CD14-positive monocyte (primary cell): ENCODE results near the gene PTPN7. TPM values are rescaled to one million over a fixed set of nuclear protein-coding genes. Genes with fewer than 3 reads are reported as not detected.
A peak's percentile ranks its signal among the peaks of the same experiment; 100 is the strongest.

Experiments used
- DNase-seq, 3 donors: peaks; one replicate each; pipeline ENCODE4 v3.0.0-alpha.2; 2011 to 2022
- H2AFZ ChIP-seq: 2 replicates; pipeline ENCODE4 v1.6.0; 2012; ENCODE audit warnings: mild to moderate bottlenecking, low read depth, low read length, inconsistent platforms; ENCODE audit not compliant: insufficient read depth, poor library complexity, severe bottlenecking
- H3K27ac ChIP-seq, 2 donors: 1 replicate in 1 of 2; 2 replicates in 1 of 2; pipeline ENCODE4 v1.5.1; 2012 to 2013; ENCODE audit warnings: low read length in 2 of 2, control low read depth in 1 of 2, inconsistent platforms in 1 of 2, low read depth in 1 of 2, mild to moderate bottlenecking in 1 of 2
- H3K27me3 ChIP-seq, 2 donors: one replicate each; pipeline versions ENCODE4 v1.6.0 to v1.6.1; 2011 to 2013; ENCODE audit warnings: low read length in 2 of 2; ENCODE audit not compliant: control insufficient read depth in 2 of 2, insufficient read depth in 2 of 2
- H3K36me3 ChIP-seq, 2 donors: replicated peaks in 1 of 2; 1 replicate in 1 of 2; 2 replicates in 1 of 2; pipeline versions ENCODE4 v1.5.1 to v1.6.1; 2012 to 2013; ENCODE audit warnings: low read length in 2 of 2, control low read depth in 1 of 2, inconsistent platforms in 1 of 2, mild to moderate bottlenecking in 1 of 2; ENCODE audit not compliant: insufficient read depth in 2 of 2, control insufficient read depth in 1 of 2
- H3K4me1 ChIP-seq, 2 donors: 1 replicate in 1 of 2; 2 replicates in 1 of 2; pipeline versions ENCODE4 v1.5.1 to v1.6.1; 2012 to 2013; ENCODE audit warnings: low read length in 2 of 2, control low read depth in 1 of 2, inconsistent platforms in 1 of 2, mild to moderate bottlenecking in 1 of 2, moderate library complexity in 1 of 2; ENCODE audit not compliant: insufficient read depth in 2 of 2, control insufficient read depth in 1 of 2
- H3K4me2 ChIP-seq: replicated peaks from 2 replicates; pipeline ENCODE3; 2012; ENCODE audit warnings: low read length, moderate library complexity, mild to moderate bottlenecking; ENCODE audit not compliant: poor library complexity, severe bottlenecking; ENCODE audit errors: extremely low read depth
- H3K4me3 ChIP-seq, 3 experiments: fragments of 200-600 bp in 1 of 3; sonication (generic) in 1 of 3; replicated peaks in 1 of 3; 1 replicate in 2 of 3; 2 replicates in 1 of 3; pipeline ENCODE4 v1.5.1; 2011 to 2013; ENCODE audit warnings: low read length in 3 of 3, mild to moderate bottlenecking in 3 of 3, control low read depth in 2 of 3, low read depth in 2 of 3, inconsistent platforms in 1 of 3, moderate library complexity in 1 of 3
- H3K79me2 ChIP-seq: 2 replicates; pipeline ENCODE4 v1.6.0; 2012; ENCODE audit warnings: mild to moderate bottlenecking, control low read depth, inconsistent platforms, low read length, moderate library complexity; ENCODE audit not compliant: insufficient read depth
- H3K9ac ChIP-seq: 2 replicates; pipeline ENCODE4 v1.6.0; 2017; ENCODE audit warnings: low read length, mild to moderate bottlenecking; ENCODE audit not compliant: insufficient read depth, poor library complexity, severe bottlenecking
- H3K9me3 ChIP-seq, 2 donors: replicated peaks in 1 of 2; 1 replicate in 1 of 2; 2 replicates in 1 of 2; pipeline versions ENCODE4 v1.5.1 to v1.6.1; 2012 to 2013; ENCODE audit warnings: low read length in 2 of 2, control low read depth in 1 of 2; ENCODE audit not compliant: control insufficient read depth in 1 of 2, insufficient read depth in 1 of 2
- H4K20me1 ChIP-seq: 2 replicates; pipeline ENCODE4 v1.6.0; 2012; ENCODE audit warnings: mild to moderate bottlenecking, low read length, control low read depth, moderate library complexity; ENCODE audit not compliant: insufficient read depth
- H3K27ac Mint-ChIP-seq, 7 donors: one replicate each; pipeline ENCODE4 v1.8.0; 2020; ENCODE audit warnings: mild to moderate bottlenecking in 7 of 7, mixed read lengths in 7 of 7, moderate library complexity in 6 of 7, inconsistent platforms in 2 of 7
- H3K27me3 Mint-ChIP-seq, 3 donors: one replicate each; pipeline ENCODE4 v1.8.0; 2021 to 2022; ENCODE audit warnings: low read depth in 3 of 3, mild to moderate bottlenecking in 3 of 3, mixed read lengths in 3 of 3, moderate library complexity in 3 of 3, inconsistent platforms in 1 of 3
- H3K36me3 Mint-ChIP-seq, 2 donors: one replicate each; pipeline ENCODE4 v1.8.0; 2020; ENCODE audit warnings: mixed read lengths in 2 of 2, inconsistent platforms in 1 of 2, mild to moderate bottlenecking in 1 of 2
- H3K4me1 Mint-ChIP-seq: one replicate; pipeline ENCODE4 v1.8.0; 2020; ENCODE audit warnings: mild to moderate bottlenecking, mixed read lengths
- H3K4me3 Mint-ChIP-seq, 2 donors: one replicate each; pipeline ENCODE4 v1.8.0; 2020; ENCODE audit warnings: mild to moderate bottlenecking in 2 of 2, mixed read lengths in 2 of 2, moderate library complexity in 1 of 2
- H3K9me3 Mint-ChIP-seq, 7 donors: one replicate each; pipeline ENCODE4 v1.8.0; 2020 to 2022; ENCODE audit warnings: mixed read lengths in 7 of 7, mild to moderate bottlenecking in 6 of 7, moderate library complexity in 6 of 7, inconsistent platforms in 2 of 7
- WGBS: methylation state at CpG from one replicate; pipeline ENCODE4 v1.1.5; 2013; ENCODE audit warnings: missing lambda C conversion rate; ENCODE audit not compliant: insufficient coverage; 5-methylcytosine and 5-hydroxymethylcytosine counted together
- intact Hi-C, 2 donors: fragments of 100-400 bp; cut with micrococcal nuclease; formaldehyde crosslinking; loops; one replicate each; pipeline versions ENCODE4 v1.15.0 to v1.15.1; 2023
- polyA plus RNA-seq, 3 donors: library from polyadenylated mRNA; depleted of rRNA in 1 of 3; unstranded in 2 of 3; stranded (reverse) in 1 of 3; fragments of 300-500 nt in 2 of 3; fragments of >200 nt in 1 of 3; fragmentation: Illumina TruSeq in 2 of 3; gene quantifications; 1 replicate in 2 of 3; 2 replicates in 1 of 3; pipeline ENCODE4 v1.2.3, GENCODE V29; 2012 to 2021
- TF ChIP-seq, protein P1 (sequence below): fragments of 200-600 bp; IDR thresholded peaks from one replicate; pipeline ENCODE4 v1.8.0; 2022; ENCODE audit warnings: antibody characterized with exemption, mild to moderate bottlenecking

Gene PTPN7
- polyA plus RNA-seq, 3 donors: 4.0 to 18.8 (median 8.3) TPM

DNA sequence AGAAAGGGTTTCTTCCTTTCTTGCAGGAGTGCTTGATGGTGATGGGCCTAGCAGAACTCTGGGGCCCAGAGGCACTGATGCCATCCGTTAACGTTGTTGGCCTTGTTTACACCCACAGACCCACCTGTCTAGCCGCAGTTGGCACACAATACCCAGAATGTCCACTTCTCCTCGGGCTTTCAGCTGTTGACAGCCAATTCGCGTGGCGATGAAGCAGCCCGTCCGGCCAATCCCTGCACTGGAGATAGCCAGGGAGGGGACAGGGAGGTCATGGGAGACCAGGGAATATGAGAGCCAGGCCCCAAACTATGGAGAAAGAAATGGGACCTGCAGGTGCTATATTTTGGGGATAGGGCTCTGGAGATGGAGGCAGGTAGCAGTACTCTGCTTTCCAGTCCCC, 10.2 kb downstream of the PTPN7 start:
- Histone ChIP-seq H3K4me3 (no peak overlapping the region), H3K4me2 (no peak overlapping the region), H3K79me2 (peaks cover 15% of the 10 kb centered on the region), H3K27me3 (no peaks in the 10 kb centered on the region), H3K9me3 (no peaks in the 10 kb centered on the region), H2AFZ (no peak overlapping the region), H3K36me3 (peaks cover 43 to 78% of the 10 kb centered on the region in 2 donors), H3K9ac (no peak overlapping the region), H4K20me1 (no peaks in the 10 kb centered on the region), H3K27ac (no peak overlapping the region), H3K4me1 (peaks cover 8 to 11% of the 10 kb centered on the region in 2 donors)
- H3K4me3 Mint-ChIP-seq: no peak overlapping the region
- no peak for DNase-seq
- H3K36me3 Mint-ChIP-seq: peaks cover 46 to 78% of the 10 kb centered on the region in 2 donors
- no peaks in the 10 kb centered on the region for H3K9me3 Mint-ChIP-seq
- intact Hi-C loops: no loop called here
- H3K4me1 Mint-ChIP-seq: peaks cover 11% of the 10 kb centered on the region
- WGBS: 100% methylated on average over 7 of the region's 9 CpGs
- TF ChIP-seq, protein P1, sequence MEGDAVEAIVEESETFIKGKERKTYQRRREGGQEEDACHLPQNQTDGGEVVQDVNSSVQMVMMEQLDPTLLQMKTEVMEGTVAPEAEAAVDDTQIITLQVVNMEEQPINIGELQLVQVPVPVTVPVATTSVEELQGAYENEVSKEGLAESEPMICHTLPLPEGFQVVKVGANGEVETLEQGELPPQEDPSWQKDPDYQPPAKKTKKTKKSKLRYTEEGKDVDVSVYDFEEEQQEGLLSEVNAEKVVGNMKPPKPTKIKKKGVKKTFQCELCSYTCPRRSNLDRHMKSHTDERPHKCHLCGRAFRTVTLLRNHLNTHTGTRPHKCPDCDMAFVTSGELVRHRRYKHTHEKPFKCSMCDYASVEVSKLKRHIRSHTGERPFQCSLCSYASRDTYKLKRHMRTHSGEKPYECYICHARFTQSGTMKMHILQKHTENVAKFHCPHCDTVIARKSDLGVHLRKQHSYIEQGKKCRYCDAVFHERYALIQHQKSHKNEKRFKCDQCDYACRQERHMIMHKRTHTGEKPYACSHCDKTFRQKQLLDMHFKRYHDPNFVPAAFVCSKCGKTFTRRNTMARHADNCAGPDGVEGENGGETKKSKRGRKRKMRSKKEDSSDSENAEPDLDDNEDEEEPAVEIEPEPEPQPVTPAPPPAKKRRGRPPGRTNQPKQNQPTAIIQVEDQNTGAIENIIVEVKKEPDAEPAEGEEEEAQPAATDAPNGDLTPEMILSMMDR: no peak
- peak overlapping the region in 1 of 7 donors; percentile 50 for H3K27ac Mint-ChIP-seq
- peaks cover 0 to 7% (median 0%) of the 10 kb centered on the region in 3 donors for H3K27me3 Mint-ChIP-seq

DNA sequence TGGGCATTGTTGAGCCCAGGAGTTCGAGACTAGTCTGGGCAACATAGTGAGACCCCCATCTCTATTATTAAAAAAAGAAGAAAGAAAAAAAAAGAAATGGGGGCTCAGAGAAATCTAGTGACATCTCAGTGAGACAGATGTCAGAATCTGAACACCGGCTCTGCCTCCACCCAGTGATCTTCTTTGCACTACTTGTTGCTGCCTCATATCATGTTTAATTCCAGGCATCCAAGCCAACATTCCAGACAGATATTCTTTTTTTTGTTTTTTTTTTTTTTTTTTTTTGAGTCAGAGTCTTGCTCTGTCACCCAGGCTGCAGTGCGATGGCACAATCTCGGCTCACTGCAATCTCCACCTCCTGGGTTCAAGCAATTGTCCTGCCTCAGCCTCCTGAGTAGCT, 10.8 kb downstream of the PTPN7 start:
- no CpG with 5 or more reads among the region's 4 CpGs for WGBS
- H3K4me1 ChIP-seq: peaks cover 9% of the 10 kb centered on the region in 2 donors
- H3K27ac Mint-ChIP-seq: no peak overlapping the region
- H3K27me3 Mint-ChIP-seq: peaks cover 0 to 8% (median 0%) of the 10 kb centered on the region in 3 donors
- H4K20me1 ChIP-seq: no peaks in the 10 kb centered on the region
- no peak for DNase-seq
- H3K9me3 Mint-ChIP-seq: no peaks in the 10 kb centered on the region
- no peaks in the 10 kb centered on the region for H3K9me3 ChIP-seq
- intact Hi-C loops: loop anchor here in 1 of 2 donors (10.0 kb wide), 1 partner anchor 265 kb away; the partner anchor contains the start of gene SHISA4
- H3K4me3 ChIP-seq: no peak overlapping the region
- peaks cover 9% of the 10 kb centered on the region for H3K4me1 Mint-ChIP-seq
- no peak overlapping the region for H2AFZ ChIP-seq
- TF ChIP-seq, protein P1: no peak
- H3K79me2 ChIP-seq: peaks cover 14% of the 10 kb centered on the region
- H3K27me3 ChIP-seq: no peaks in the 10 kb centered on the region
- no peak overlapping the region for H3K27ac ChIP-seq
- no peak overlapping the region for H3K4me3 Mint-ChIP-seq
- H3K36me3 ChIP-seq: peaks cover 43 to 77% of the 10 kb centered on the region in 2 donors
- no peak overlapping the region for H3K4me2 ChIP-seq
- peaks cover 46 to 73% of the 10 kb centered on the region in 2 donors for H3K36me3 Mint-ChIP-seq
- H3K9ac ChIP-seq: no peak overlapping the region
